ENCODE results near the gene FGF13.

DNA sequence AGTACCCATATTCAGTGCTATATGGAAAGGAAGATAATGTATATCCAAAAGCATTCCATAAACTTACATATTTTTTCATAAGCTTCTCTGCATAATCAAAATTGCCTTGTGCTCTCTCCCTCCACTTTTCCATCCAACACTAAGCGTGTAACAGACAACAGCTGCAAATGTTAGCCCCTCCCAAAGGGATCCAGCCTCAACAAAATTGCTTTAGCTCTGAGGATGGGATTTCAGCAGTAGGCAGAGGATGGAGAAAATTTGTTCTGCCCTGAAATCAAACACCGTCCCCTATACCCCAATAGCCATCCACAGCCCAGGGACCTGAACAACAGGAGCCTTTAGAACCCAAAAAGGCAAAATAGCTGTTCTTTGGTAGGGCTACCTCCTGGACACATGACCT, 28.8 kb upstream of the FGF13 start:
- no peak for TF ChIP-seq EZH2phosphoT487 (IDR thresholded peaks at IDR 0.05; ENCODE audit: insufficient read depth, low read depth)
- TF ChIP-seq EZH2 (IDR thresholded peaks at IDR 0.05; ENCODE audit: insufficient read depth, poor library complexity, severe bottlenecking) = no peak

Measured in GM23248 (cell line).